GM19324 (cell line): ENCODE results near the gene CEP89.
"Not testable (repeated sequence)": the region's sequence is repeated elsewhere in the genome, so short reads cannot be mapped to it uniquely, and the experiment has no call there.

Experiments
- ATAC-seq: cut with Tn5 transposase; IDR thresholded peaks from one replicate; pipeline ENCODE4 v1.9.1; 2021; ENCODE audit warnings: mild to moderate bottlenecking, moderate library complexity; ENCODE audit not compliant: unreplicated experiment, low FRiP score

CEP89 gene

GRCh38 chr19:32969549-32969948 is 2.2 kb downstream of the CEP89 start:
- no peak for ATAC-seq

DNA sequence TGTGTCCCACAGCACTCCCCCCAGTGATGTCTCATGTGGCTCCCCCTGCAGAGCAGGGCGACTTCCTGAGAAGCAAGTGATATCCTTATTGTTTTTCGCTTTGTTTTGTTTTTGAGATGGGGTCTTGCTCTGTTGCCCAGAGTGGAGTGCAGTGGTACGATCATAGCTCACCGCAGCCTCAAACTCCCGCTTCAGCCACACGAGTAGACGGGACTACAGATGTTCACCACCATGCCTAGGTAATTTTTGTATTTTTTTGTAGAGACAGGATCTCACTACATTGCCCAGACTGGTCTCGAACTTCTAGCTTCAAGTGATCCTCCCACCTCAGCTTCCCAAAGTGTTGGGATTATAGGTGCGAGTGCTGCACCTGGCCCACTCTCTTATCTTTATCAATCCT is 5.0 kb downstream of the CEP89 start:
- ATAC-seq, result no peak

GRCh38 chr19:32945260-32945659 is 26.5 kb downstream of the CEP89 start:
- no peak for ATAC-seq

DNA sequence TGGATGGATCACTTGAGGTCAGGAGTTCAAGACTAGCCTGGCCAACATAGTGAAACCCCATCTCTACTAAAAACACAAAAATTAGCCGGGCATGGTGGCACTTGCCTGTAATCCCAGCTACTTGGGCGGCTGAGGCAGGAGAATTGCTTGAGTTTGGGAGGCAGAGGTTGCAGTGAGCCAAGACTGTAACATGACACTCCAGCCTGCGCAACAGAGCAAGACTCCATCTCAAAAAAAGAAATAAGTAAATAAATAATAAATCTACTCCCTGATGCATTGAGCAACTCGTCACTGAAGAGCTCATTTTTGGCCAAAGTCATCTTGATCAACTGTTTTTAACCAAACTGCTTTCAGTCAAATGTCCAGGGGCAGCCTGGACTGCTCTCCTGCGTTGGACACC is 30.5 kb downstream of the CEP89 start:
- ATAC-seq, result not testable (repeated sequence)

- ATAC-seq, result no peak
Observed at GRCh38 chr19:32936065-32936464, 35.7 kb downstream of the CEP89 start.

GRCh38 chr19:32935629-32936028 is 36.1 kb downstream of the CEP89 start:
- ATAC-seq, result no peak

GRCh38 chr19:32933571-32933970 is 38.2 kb downstream of the CEP89 start:
- ATAC-seq, result no peak

DNA sequence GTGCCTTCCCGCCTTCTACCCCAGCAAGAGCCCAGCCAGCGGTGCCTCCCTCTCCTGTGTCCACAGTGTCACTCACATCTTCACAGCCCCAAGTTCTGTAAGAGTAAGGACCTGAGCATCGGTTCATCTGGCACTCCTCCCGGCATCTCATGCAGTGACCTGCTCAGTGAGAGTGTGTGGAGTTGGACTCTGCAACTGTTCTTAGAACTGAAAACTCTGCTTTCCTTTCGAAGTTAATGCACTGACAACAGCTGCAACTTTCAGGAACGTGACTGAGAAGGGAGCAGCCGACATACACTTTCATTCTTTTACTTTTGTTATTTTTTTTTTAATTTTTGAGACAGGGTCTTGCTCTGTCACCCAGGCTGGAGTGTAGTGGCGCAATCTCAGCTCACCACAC is 41.2 kb downstream of the CEP89 start:
- ATAC-seq, result no peak

GRCh38 chr19:32928806-32929205 is 43.0 kb downstream of the CEP89 start:
- ATAC-seq, result no peak

- ATAC-seq, result no peak
Observed at GRCh38 chr19:32924200-32924599, 47.6 kb downstream of the CEP89 start.

GRCh38 chr19:32921624-32922023 is 50.1 kb downstream of the CEP89 start:
- no peak for ATAC-seq

GRCh38 chr19:32919365-32919764 is 52.4 kb downstream of the CEP89 start:
- no peak for ATAC-seq

GRCh38 chr19:32917616-32917996 is 54.2 kb downstream of the CEP89 start:
- no peak for ATAC-seq

DNA sequence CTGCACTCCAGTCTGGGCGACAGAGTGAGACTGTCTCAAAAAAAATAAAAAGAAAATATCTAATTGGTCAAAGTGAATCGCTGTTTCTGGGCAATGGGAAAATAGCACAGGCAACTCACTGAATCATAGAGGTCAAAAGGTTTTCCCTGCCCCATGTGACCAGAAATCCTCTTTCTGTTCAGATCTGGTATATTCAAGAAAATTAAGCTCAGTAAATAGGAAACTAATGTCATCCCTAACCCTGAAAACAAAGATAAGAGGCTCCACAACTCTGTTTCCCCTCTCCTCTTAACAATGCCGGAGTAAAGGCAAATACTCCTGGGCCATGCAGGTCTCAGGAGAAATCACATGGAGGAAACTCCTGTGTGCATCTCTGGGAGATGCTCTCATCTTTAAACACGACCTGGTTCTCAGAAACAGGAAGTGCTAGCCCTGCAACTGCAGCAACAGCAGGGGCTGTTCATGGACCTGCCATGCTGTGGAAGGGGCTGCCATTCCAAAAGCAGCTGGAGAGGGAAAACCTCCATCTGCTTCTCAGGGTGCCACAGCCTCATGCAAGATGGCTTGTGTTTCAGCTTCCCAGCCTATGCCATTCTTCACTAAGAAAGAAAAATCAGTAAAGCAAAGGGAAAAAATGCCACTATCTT is 54.7 kb downstream of the CEP89 start:
- ATAC-seq, result no peak

DNA sequence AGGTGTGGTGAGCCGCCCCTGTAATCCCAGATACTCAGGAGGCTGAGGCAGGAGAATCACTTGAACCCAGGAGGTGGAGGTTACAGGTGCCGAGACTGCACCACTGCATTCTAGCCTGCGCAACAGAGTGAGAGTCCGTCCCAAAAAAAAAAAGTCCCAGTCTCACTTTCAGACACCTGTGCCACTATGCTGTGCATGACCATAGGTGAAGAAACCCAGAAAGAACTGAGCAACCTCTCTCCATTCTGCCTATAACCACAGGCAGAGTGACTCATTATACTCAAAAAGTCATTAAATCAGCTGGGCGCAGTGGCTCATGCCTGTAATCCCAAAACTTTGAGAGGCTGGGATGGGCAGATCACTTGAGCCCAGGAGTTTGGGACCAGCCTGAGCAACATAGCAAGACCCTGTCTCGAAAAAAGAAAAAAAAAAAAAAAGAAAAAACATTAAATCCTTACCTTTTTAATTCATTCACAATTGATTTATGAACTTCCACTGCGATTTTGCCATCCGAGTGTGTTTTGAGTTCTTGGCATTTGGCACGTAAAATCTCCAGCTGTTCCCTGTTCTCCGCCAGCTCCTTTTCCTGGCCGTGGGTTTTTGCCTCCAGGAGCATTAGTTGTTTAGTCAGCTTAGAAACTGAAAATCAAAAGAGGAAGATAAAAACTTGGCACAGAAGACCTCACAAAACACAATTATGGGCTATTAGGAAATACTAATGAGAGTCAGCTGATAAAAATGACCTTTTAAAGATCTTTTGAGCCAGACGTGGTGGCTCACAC is 56.7 kb downstream of the CEP89 start:
- ATAC-seq, result no peak

- ATAC-seq, result no peak
Observed at GRCh38 chr19:32911467-32911866, 60.3 kb downstream of the CEP89 start.

DNA sequence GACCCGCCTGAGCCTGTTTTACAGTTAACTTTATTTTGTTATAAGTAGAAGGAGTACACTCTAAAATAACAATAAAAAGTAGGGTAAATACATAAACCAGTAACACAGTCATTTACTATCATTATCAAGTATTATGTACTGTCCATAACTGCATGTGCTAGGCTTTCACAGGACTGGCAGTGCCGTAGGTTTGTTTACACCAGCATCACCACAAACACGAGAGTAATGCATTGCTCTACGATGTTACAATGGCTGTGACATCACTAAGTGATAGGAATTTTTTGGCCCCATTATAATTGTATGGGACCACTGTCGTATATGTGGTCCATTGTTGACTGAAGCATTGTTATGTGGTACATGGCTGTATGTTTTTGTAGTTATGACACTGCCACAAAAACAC is 60.9 kb downstream of the CEP89 start:
- ATAC-seq, result no peak

GRCh38 chr19:32910094-32910493 is 61.7 kb downstream of the CEP89 start:
- no peak for ATAC-seq

GRCh38 chr19:32909257-32909656 is 62.5 kb downstream of the CEP89 start:
- ATAC-seq, result no peak

- no peak for ATAC-seq
Observed at GRCh38 chr19:32908641-32909190, 63.0 kb downstream of the CEP89 start.

- no peak for ATAC-seq
Observed at GRCh38 chr19:32902448-32902847, 69.3 kb downstream of the CEP89 start.
